ENCODE data around the gene CDK15. TPM values are rescaled to one million over a fixed set of nuclear protein-coding genes. Genes with fewer than 3 reads are reported as not detected.

CDK15 gene
- total RNA-seq, 1 donor from 2014 or later, result 6.8 TPM

DNA sequence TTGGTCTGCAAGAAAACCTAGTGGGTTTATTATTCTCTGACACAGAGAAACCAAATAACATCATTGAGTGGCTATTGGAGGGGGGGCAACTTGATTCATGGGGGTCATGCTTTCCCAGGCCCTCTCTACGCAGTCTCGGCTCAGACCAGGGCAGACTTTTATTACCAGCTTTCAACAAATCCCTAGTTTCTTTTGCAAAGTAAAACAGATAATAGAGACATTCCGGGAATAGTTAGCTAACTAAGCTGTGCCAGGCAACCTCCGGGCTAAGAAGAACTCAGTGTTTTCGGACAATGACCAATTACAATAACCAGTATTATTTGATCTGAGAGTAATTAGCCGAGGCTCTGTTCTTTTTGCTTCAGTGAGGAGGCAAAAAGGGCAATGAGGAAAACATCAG, 66.3 kb downstream of the CDK15 start:
- peaks cover 2% of the 10 kb centered on the region for H3K36me3 Mint-ChIP-seq
- H3K27me3 Mint-ChIP-seq (ENCODE audit: low read depth), result no peaks in the 10 kb centered on the region
- DNase-seq (ENCODE audit: low spot score in 2 of 2, unreplicated experiment in 2 of 2), result no peak
- TF ChIP-seq, protein P1, sequence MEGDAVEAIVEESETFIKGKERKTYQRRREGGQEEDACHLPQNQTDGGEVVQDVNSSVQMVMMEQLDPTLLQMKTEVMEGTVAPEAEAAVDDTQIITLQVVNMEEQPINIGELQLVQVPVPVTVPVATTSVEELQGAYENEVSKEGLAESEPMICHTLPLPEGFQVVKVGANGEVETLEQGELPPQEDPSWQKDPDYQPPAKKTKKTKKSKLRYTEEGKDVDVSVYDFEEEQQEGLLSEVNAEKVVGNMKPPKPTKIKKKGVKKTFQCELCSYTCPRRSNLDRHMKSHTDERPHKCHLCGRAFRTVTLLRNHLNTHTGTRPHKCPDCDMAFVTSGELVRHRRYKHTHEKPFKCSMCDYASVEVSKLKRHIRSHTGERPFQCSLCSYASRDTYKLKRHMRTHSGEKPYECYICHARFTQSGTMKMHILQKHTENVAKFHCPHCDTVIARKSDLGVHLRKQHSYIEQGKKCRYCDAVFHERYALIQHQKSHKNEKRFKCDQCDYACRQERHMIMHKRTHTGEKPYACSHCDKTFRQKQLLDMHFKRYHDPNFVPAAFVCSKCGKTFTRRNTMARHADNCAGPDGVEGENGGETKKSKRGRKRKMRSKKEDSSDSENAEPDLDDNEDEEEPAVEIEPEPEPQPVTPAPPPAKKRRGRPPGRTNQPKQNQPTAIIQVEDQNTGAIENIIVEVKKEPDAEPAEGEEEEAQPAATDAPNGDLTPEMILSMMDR (IDR thresholded peaks at IDR 0.05; ENCODE audit: unreplicated experiment), result no peak
- peaks cover 6% of the 10 kb centered on the region for H3K9me3 Mint-ChIP-seq
- peaks cover 22% of the 10 kb centered on the region for H3K4me1 Mint-ChIP-seq
- H3K27ac Mint-ChIP-seq, result peak overlapping the region; percentile 91
- H3K4me3 Mint-ChIP-seq, result no peak overlapping the region

DNA sequence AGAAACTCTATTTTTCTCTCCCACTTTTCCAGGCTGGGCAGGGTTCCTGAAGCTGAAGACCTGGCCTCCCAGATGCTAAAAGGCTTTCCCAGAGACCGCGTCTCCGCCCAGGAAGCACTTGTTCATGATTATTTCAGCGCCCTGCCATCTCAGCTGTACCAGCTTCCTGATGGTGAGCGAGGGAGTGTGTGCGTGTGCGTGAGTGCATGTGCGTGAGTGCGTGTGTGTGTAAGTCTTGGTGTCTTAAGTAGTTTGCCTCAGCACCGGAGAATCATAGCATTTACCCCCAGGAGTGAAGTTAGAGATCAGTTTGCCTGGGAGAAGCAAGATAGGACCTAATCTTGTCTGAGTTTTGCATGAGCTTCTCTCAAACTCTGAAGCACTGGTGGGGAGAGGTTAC, 73.7 kb downstream of the CDK15 start:
- H3K36me3 Mint-ChIP-seq, result no peaks in the 10 kb centered on the region
- H3K27me3 Mint-ChIP-seq (ENCODE audit: low read depth), result no peaks in the 10 kb centered on the region
- DNase-seq (ENCODE audit: low spot score in 2 of 2, unreplicated experiment in 2 of 2), result no peak
- H3K4me1 Mint-ChIP-seq, result peaks cover 52% of the 10 kb centered on the region
- H3K9me3 Mint-ChIP-seq, result no peaks in the 10 kb centered on the region
- H3K27ac Mint-ChIP-seq, result peak overlapping the region; percentile 83
- TF ChIP-seq, protein P1 (IDR thresholded peaks at IDR 0.05; ENCODE audit: unreplicated experiment), result no peak
- no peak overlapping the region for H3K4me3 Mint-ChIP-seq

DNA sequence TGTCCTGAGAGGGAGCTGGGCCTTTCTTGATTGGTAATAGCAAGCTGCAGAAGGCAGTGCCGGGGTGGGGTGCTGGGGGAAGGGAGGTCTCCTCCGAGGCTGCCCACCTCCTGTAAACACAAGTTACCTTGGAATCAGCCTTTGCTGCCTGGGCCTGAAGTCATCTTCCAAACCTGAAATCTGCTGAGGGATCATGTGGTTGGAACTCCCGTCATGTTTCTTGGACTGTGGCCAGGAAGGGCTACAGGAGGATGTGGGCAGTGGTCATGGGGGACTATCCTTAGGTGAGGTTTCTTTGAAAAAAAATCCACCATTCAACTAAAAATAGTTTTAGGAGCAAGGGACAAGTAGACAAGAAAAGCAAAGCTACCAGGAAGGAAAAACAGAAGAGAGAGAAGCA, 74.2 kb downstream of the CDK15 start:
- Mint-ChIP-seq H3K4me3 (peak overlapping the region; percentile 12), H3K27ac (peak overlapping the region; percentile 83), H3K4me1 (peaks cover 56% of the 10 kb centered on the region), H3K36me3 (no peaks in the 10 kb centered on the region), H3K27me3 (ENCODE audit: low read depth) (no peaks in the 10 kb centered on the region), H3K9me3 (no peaks in the 10 kb centered on the region)
- no peak for DNase-seq (ENCODE audit: low spot score in 2 of 2, unreplicated experiment in 2 of 2)
- TF ChIP-seq, protein P1 (IDR thresholded peaks at IDR 0.05; ENCODE audit: unreplicated experiment), result no peak

DNA sequence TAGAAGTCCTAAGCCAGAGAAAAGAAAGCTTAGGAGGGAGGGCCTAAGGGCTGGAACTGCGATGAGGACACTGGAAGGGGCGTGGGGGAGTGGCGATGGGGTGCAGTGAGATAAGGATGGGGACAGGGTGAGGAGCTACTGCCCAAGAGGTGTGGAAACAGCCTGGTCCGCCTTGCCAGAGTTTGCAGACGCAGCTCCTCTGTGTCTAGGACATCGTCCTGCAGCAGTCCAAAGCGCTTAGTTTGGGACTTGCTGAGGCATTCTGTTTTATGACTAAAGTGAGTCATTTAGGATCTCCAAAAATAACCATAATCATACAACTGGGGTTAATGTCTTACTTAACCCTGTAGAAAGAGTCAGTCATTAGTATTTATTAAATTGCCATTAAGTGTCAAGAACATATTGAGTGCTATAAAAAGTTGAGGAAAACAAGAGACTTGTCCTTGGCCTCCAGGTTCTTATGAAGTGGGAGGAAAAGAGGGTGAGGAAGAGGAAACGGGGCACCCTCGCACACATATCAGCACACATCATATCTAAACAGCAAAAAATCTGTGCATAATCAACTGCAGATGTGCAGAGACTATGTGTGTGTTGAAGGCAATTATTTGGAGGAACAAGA, 74.8 kb downstream of the CDK15 start:
- H3K36me3 Mint-ChIP-seq, result no peaks in the 10 kb centered on the region
- peaks cover 58% of the 10 kb centered on the region for H3K4me1 Mint-ChIP-seq
- peak overlapping the region; percentile 83 for H3K27ac Mint-ChIP-seq
- TF ChIP-seq, protein P1 (IDR thresholded peaks at IDR 0.05; ENCODE audit: unreplicated experiment), result no peak
- H3K27me3 Mint-ChIP-seq (ENCODE audit: low read depth), result no peaks in the 10 kb centered on the region
- no peak for DNase-seq (ENCODE audit: low spot score in 2 of 2, unreplicated experiment in 2 of 2)
- no peak overlapping the region for H3K4me3 Mint-ChIP-seq
- H3K9me3 Mint-ChIP-seq, result no peaks in the 10 kb centered on the region

DNA sequence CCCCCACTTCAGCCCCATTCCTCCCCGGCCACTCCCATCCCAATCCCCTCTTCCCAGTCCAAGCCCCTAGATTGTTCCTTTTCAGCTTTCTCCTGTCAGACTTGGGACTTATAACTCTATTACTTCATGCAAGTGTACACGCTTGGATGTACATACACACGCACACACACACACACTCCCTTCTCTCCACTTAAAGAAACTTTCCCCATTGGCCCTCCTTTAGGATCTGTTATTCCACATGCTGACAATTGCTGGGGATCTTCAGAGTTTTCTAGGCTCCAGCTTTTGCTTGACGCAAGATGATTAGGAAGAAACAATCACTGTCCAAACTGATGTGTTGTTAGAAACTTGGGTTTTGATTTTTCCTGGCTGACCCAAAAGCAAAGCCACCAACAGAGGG, 75.4 kb downstream of the CDK15 start:
- no peak overlapping the region for H3K4me3 Mint-ChIP-seq
- no peaks in the 10 kb centered on the region for H3K9me3 Mint-ChIP-seq
- H3K36me3 Mint-ChIP-seq, result no peaks in the 10 kb centered on the region
- peaks cover 58% of the 10 kb centered on the region for H3K4me1 Mint-ChIP-seq
- DNase-seq (ENCODE audit: low spot score in 2 of 2, unreplicated experiment in 2 of 2), result no peak
- TF ChIP-seq, protein P1 (IDR thresholded peaks at IDR 0.05; ENCODE audit: unreplicated experiment), result no peak
- H3K27me3 Mint-ChIP-seq (ENCODE audit: low read depth), result no peaks in the 10 kb centered on the region
- H3K27ac Mint-ChIP-seq, result peak overlapping the region; percentile 83
